K562 (cell line): ENCODE data around the gene NR1D1.

Source experiments
- EGR1 ChIP-seq: fragments of 450-650 bp; conservative IDR thresholded peaks from 2 replicates; pipeline ENCODE4 v1.6.1; 2017; ENCODE audit warnings: mild to moderate bottlenecking
- ETV6 ChIP-seq, 3 experiments: fragments of 150-350 bp in 1 of 3; sonication (generic) in 1 of 3; formaldehyde crosslinking in 1 of 3; IDR thresholded peaks; 2 replicates each; pipeline versions ENCODE4 v1.6.1 to v1.8.0; 2014 to 2022; ENCODE audit warnings: borderline replicate concordance in 2 of 3, low read depth in 2 of 3, antibody characterized with exemption in 1 of 3, low read length in 1 of 3, mild to moderate bottlenecking in 1 of 3, missing genetic modification reagents in 1 of 3
- FOXA1 ChIP-seq: fragments of 450-650 bp; IDR thresholded peaks from 2 replicates; pipeline ENCODE4 v1.6.1; 2016; ENCODE audit warnings: mild to moderate bottlenecking, borderline replicate concordance
- LARP7 ChIP-seq: fragments of 450-650 bp; IDR thresholded peaks from 2 replicates; pipeline ENCODE4 v1.6.1; 2016
- PHF21A ChIP-seq: fragments of 450-650 bp; IDR thresholded peaks from 2 replicates; pipeline ENCODE4 v1.6.1; 2017; ENCODE audit warnings: low read depth, borderline replicate concordance
- SRF ChIP-seq, 2 experiments: fragments of 250-450, 450-650 bp in 1 of 2; sonication (Bioruptor Pico) in 1 of 2; sonication (generic) in 1 of 2; formaldehyde crosslinking; IDR thresholded peaks; 2 replicates each; pipeline versions ENCODE4 v1.5.0 to v1.5.1; 2020 to 2022; ENCODE audit warnings: mild to moderate bottlenecking in 1 of 2, missing genetic modification reagents in 1 of 2
- TF ChIP-seq, protein P1 (sequence below), 3 experiments: IDR thresholded peaks in 2 of 3; conservative IDR thresholded peaks in 1 of 3; 2 replicates each; pipeline ENCODE4 v1.5.1; 2011 to 2012; ENCODE audit warnings: low read length in 3 of 3, mild to moderate bottlenecking in 3 of 3, control low read depth in 2 of 3, improper control_type of control experiment in 1 of 3, inconsistent platforms in 1 of 3, low read depth in 1 of 3, mixed read lengths in 1 of 3, moderate library complexity in 1 of 3; ENCODE audit not compliant: insufficient read depth in 2 of 3

DNA sequence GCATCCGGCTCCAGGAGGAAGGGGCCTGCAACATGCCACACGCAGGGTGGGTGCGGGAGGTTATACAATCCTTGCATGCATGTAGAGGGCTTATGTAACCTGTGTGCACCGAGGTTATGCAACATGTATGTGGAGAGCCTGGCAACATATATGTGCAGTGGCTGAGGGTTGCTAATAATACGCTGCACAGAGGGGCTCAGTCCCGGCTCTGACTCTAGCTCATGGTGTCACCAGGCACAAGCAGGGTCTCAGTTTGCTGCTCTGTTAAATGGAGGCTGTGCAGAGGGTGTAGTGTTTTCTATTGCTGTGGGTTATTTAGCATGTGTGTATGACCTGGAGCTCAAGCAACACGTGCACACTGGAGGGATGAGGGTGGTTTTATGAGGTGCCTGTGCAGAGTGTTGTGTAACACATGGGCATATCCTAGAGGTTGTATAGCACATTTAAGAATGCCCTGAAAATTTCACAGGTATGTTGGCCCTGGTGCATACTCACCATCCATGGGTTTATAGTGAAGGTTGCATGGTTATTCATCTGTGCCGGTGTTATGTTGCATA lies 24.4 kb downstream of the NR1D1 start:
- TF ChIP-seq, protein P1, sequence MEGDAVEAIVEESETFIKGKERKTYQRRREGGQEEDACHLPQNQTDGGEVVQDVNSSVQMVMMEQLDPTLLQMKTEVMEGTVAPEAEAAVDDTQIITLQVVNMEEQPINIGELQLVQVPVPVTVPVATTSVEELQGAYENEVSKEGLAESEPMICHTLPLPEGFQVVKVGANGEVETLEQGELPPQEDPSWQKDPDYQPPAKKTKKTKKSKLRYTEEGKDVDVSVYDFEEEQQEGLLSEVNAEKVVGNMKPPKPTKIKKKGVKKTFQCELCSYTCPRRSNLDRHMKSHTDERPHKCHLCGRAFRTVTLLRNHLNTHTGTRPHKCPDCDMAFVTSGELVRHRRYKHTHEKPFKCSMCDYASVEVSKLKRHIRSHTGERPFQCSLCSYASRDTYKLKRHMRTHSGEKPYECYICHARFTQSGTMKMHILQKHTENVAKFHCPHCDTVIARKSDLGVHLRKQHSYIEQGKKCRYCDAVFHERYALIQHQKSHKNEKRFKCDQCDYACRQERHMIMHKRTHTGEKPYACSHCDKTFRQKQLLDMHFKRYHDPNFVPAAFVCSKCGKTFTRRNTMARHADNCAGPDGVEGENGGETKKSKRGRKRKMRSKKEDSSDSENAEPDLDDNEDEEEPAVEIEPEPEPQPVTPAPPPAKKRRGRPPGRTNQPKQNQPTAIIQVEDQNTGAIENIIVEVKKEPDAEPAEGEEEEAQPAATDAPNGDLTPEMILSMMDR (IDR thresholded peaks at IDR 0.05 in 2 of 3, conservative IDR thresholded peaks at IDR 0.05 in 1 of 3; ENCODE audit: insufficient read depth in 2 of 3, low read depth in 1 of 3, low read length in 3 of 3), result no peak
- TF ChIP-seq SRF (CRISPR knock-in tag; IDR thresholded peaks at IDR 0.05), result no peak
- no peak for TF ChIP-seq ETV6 (IDR thresholded peaks at IDR 0.05; ENCODE audit: borderline replicate concordance in 1 of 2, low read depth in 2 of 2, low read length in 1 of 2)
- no peak for TF ChIP-seq ETV6 (CRISPR knock-in tag; IDR thresholded peaks at IDR 0.05; ENCODE audit: borderline replicate concordance)
- TF ChIP-seq PHF21A, result no peak
- no peak for TF ChIP-seq EGR1
- no peak for TF ChIP-seq FOXA1
- no peak for TF ChIP-seq LARP7
